ENCODE results near the gene TMPRSS15. TPM values are rescaled to one million over a fixed set of nuclear protein-coding genes. Genes with fewer than 3 reads are reported as not detected.
"Not testable (repeated sequence)": the region's sequence is repeated elsewhere in the genome, so short reads cannot be mapped to it uniquely, and the experiment has no call there.

The TMPRSS15 gene
- total RNA-seq, 1 donor from 2014 or later, result not detected

GRCh38 chr21:18409579-18409978, 6.0 kb upstream of the TMPRSS15 start:
- Mint-ChIP-seq H3K4me3 (ENCODE audit: unreplicated experiment) (no peak overlapping the region), H3K9me3 (ENCODE audit: unreplicated experiment) (no peaks in the 10 kb centered on the region), H3K27ac (ENCODE audit: unreplicated experiment) (no peak overlapping the region), H3K4me1 (ENCODE audit: unreplicated experiment) (peaks cover 12% of the 10 kb centered on the region), H3K36me3 (ENCODE audit: low read depth, unreplicated experiment) (no peaks in the 10 kb centered on the region), H3K27me3 (ENCODE audit: unreplicated experiment) (no peaks in the 10 kb centered on the region)
- no peak for TF ChIP-seq CTCF (IDR thresholded peaks at IDR 0.05; ENCODE audit: unreplicated experiment)
- DNase-seq (ENCODE audit: low spot score), result no peak

- TF ChIP-seq CTCF (IDR thresholded peaks at IDR 0.05; ENCODE audit: unreplicated experiment), result no peak
- H3K9me3 Mint-ChIP-seq (ENCODE audit: unreplicated experiment), result no peaks in the 10 kb centered on the region
- no peak overlapping the region for H3K4me3 Mint-ChIP-seq (ENCODE audit: unreplicated experiment)
- H3K27ac Mint-ChIP-seq (ENCODE audit: unreplicated experiment), result no peak overlapping the region
- H3K27me3 Mint-ChIP-seq (ENCODE audit: unreplicated experiment), result no peaks in the 10 kb centered on the region
- no peaks in the 10 kb centered on the region for H3K36me3 Mint-ChIP-seq (ENCODE audit: low read depth, unreplicated experiment)
- H3K4me1 Mint-ChIP-seq (ENCODE audit: unreplicated experiment), result no peaks in the 10 kb centered on the region
- DNase-seq (ENCODE audit: low spot score), result no peak
These were observed 4.7 kb downstream of the TMPRSS15 start for GRCh38 chr21:18398843-18399242.

GRCh38 chr21:18387994-18388393, 15.6 kb downstream of the TMPRSS15 start:
- no peak for DNase-seq (ENCODE audit: low spot score)
- TF ChIP-seq CTCF (IDR thresholded peaks at IDR 0.05; ENCODE audit: unreplicated experiment), result no peak
- Mint-ChIP-seq H3K36me3 (ENCODE audit: low read depth, unreplicated experiment) (peaks cover 6% of the 10 kb centered on the region), H3K9me3 (ENCODE audit: unreplicated experiment) (no peaks in the 10 kb centered on the region), H3K27me3 (ENCODE audit: unreplicated experiment) (no peaks in the 10 kb centered on the region), H3K4me1 (ENCODE audit: unreplicated experiment) (no peaks in the 10 kb centered on the region), H3K4me3 (ENCODE audit: unreplicated experiment) (no peak overlapping the region), H3K27ac (ENCODE audit: unreplicated experiment) (no peak overlapping the region)

GRCh38 chr21:18384771-18385170, 18.8 kb downstream of the TMPRSS15 start:
- no peaks in the 10 kb centered on the region for H3K4me1 Mint-ChIP-seq (ENCODE audit: unreplicated experiment)
- H3K36me3 Mint-ChIP-seq (ENCODE audit: low read depth, unreplicated experiment), result no peaks in the 10 kb centered on the region
- H3K9me3 Mint-ChIP-seq (ENCODE audit: unreplicated experiment), result no peaks in the 10 kb centered on the region
- no peak overlapping the region for H3K4me3 Mint-ChIP-seq (ENCODE audit: unreplicated experiment)
- no peak overlapping the region for H3K27ac Mint-ChIP-seq (ENCODE audit: unreplicated experiment)
- no peaks in the 10 kb centered on the region for H3K27me3 Mint-ChIP-seq (ENCODE audit: unreplicated experiment)
- DNase-seq (ENCODE audit: low spot score), result no peak
- peak; percentile 78 for TF ChIP-seq CTCF (IDR thresholded peaks at IDR 0.05; ENCODE audit: unreplicated experiment)

GRCh38 chr21:18382934-18383619, 20.5 kb downstream of the TMPRSS15 start:
- H3K27me3 Mint-ChIP-seq (ENCODE audit: unreplicated experiment); H3K27ac Mint-ChIP-seq (ENCODE audit: unreplicated experiment); H3K4me3 Mint-ChIP-seq (ENCODE audit: unreplicated experiment); H3K36me3 Mint-ChIP-seq (ENCODE audit: low read depth, unreplicated experiment); H3K9me3 Mint-ChIP-seq (ENCODE audit: unreplicated experiment); DNase-seq (ENCODE audit: low spot score); H3K4me1 Mint-ChIP-seq (ENCODE audit: unreplicated experiment): not testable (repeated sequence)

All from endothelial cell (in vitro differentiated cells).